Activated CD8-positive, alpha-beta memory T cell treated with anti-CD3 and anti-CD28 coated beads, Interleukin-2, amount 50 U/mL, for 48 hours (primary cell): ENCODE data around the gene BCL11A.

ENCODE experiments used
- DNase-seq: peaks from one replicate; pipeline ENCODE4 v3.0.0-alpha.2; 2020

Gene BCL11A

DNA sequence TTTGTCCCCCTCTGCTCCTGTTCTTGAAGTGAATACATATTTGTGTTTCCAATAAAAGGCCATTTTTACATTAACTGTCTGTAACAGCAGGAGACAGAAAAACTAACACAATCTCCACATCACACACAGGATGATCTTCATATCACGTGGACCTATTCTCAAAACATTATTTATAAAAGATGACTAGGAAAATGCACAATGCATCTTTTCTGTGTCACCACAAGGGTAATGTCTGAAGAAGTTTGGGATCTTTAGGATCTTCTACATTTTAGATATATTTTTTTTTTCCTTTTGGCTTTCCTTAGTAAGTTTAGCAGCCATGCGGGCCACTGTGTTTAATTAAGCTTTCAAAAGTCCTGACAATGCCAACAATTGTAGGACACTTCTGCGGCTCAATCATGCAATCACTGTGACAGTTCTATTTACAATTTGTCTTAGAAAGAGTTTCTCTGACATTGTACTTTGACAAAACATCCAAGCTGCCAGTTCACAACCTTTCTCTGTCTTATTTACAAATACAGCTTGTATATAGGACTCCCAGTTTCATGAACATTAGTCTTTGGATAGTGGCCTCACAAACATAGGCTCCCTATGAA is 12.3 kb downstream of the BCL11A start:
- no peak for DNase-seq

DNA sequence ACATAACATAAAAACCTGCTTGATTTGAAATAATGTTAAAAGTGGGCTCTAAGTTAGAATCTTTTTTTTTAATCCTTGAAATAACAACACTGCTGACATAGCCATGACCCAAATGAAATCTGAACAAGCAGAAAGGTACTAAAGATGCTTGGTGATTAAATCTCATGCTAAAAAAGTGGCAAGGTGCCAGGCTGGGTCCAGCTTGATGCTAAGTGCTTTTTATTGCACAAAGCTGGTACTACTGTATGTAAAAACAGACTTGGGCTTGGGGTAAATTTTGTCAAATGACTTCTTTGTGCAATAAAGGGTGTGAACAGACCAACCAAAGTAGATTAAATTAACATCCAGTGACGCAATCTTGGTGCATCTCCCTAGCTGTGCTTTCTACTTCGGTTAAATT is 13.4 kb downstream of the BCL11A start:
- no peak for DNase-seq

DNA sequence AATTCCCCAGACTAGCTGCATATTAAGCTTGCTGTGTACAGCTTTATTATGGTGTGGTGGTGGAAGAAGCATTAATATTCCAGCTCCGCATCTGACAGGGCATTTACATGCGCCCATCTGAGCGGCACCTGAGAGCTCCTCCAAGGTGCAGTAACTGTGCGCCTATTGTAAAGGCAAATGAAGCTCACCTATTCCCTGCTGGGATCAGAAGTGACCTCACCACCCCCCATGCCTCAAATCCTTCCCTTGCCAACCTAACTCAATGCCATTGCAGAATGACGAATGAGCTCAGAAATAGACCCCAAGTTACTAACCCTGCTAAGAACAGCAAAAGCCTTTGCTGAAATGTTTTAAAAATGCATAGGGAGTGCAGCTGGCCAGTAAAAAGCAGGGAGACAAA is 14.3 kb downstream of the BCL11A start:
- no peak for DNase-seq

DNA sequence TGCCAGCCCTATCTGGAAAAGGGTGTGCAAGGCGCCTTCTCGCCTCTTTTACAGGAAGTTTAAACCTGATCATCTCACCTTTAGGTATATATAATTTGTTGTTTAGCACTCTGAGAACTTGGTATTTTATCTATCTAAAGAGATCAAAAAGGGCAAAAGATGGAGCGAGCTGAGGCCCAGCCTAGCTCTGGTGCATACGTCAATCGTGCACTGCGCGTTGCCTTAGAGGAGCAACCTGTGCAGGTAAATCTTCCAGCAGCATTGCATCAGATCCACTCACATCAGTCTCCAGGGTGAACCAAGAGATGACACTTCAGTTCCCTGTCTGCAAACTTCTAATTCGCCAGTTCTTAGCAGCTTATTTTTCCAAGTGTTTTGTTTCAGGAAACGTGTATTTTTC is 15.4 kb downstream of the BCL11A start:
- no peak for DNase-seq

DNA sequence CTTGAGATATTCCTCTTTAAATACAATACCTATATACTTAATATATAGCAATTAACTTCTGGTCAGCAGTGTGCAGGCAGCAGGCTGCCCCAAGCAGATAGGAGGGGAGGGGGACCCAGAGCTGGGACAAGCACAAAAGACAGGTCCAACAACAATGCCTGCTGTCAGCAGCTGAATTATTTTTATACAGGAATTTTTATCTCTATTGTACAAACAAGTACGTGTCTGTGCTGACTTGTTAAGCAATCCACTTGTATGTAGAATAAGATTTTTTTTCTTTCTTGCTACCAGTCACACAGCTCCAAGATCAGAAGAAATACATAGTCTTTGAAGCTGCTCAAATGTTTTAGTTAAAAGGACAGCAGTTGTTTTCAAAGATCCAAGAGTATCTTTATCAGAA is 16.7 kb downstream of the BCL11A start:
- DNase-seq = no peak

GRCh38 chr2:60535685-60536312 is 17.7 kb downstream of the BCL11A start:
- no peak for DNase-seq

GRCh38 chr2:60534892-60535684 is 18.4 kb downstream of the BCL11A start:
- DNase-seq = no peak

GRCh38 chr2:60534052-60534685 is 19.3 kb downstream of the BCL11A start:
- DNase-seq = no peak

DNA sequence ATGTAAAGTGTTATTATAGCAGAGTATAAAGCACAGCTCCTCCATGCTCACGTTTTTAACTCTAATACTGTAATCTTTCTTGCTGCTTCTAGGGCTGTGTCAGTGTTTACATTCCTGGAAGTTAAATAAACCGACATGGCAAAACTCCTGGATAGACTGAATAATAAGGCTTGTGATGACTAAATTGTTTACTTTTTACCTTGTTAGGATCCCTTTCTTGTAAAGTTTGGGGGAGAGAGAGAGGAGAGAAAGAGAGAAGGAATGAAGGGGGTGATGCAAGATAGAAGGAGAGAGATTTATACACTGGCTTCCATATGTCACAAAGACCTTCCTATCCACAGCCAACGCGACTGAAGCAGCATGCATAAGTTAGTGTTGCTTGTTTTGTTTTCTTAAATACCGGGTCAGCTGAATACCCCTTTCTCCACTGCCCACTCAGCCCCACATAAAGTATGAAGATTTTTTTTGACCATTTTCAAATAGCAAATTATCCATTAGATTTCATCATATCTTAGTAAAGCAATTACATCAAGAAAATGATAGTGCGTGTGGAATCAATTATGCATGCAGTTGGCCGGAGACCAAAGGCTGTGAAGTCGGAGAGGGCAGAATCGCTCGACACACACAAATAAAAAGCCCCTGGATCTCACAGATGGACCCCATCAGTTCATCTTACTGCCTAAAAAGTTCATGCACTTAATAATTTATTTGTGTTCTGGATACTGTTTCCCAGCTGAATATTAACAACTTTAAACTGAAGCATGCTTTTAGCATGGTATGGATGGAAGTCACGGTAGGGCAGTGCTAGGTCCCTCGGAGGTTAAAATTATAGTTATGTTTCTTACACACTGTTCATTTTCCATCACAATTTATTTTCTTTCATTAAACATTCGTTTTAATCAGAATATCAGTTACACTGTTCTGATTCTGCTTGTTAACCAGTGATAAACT is 20.1 kb downstream of the BCL11A start:
- no peak for DNase-seq

DNA sequence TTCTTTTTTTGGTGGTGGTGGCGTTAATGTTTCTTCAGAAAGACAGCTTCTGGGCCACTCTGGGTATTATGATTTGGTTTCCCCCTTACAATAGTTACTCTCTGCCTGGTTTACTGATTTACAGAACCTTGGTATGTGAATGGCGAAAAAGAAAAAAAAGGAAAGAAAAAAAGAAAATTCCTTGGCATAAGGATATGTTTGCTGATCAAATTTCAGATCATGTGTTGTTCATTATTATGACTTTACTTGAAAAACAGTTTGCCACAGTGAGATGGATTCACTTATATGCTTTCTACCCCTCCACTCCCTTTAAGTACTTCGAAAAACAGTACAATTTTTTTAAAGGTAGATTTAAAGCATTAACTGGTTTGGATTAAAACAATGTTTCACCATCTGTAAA is 21.0 kb downstream of the BCL11A start:
- no peak for DNase-seq

GRCh38 chr2:60531701-60532133 is 21.7 kb downstream of the BCL11A start:
- DNase-seq = no peak

DNA sequence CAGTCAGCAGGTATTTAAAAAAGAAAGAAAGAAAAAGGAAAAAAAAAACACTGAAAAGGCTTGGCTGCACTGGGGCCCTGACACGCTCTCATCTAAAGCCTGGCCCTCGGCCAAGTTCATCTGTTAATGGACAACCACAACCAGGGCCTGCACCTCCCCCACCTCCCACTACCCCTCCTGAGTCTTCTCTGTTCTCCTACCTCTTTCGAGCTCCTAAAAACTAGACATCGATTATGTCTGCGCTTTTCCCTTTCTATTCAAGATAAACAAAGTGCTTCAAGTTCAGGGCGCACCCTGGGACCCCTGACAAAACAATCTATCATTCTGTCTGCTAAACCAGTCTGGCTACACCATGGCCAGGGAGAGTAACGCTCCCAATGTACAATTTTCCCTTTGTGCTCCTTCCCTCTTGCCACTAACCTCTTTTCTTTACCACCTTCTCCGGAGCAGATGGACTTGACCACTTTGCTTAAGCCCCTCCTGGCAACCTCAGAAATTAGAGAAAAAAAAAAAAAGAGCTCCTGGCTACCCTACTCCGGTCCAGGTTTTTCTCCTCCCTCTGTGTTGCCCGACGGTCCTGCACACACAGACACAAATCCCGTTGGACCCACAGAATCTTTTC is 22.7 kb downstream of the BCL11A start:
- no peak for DNase-seq

DNA sequence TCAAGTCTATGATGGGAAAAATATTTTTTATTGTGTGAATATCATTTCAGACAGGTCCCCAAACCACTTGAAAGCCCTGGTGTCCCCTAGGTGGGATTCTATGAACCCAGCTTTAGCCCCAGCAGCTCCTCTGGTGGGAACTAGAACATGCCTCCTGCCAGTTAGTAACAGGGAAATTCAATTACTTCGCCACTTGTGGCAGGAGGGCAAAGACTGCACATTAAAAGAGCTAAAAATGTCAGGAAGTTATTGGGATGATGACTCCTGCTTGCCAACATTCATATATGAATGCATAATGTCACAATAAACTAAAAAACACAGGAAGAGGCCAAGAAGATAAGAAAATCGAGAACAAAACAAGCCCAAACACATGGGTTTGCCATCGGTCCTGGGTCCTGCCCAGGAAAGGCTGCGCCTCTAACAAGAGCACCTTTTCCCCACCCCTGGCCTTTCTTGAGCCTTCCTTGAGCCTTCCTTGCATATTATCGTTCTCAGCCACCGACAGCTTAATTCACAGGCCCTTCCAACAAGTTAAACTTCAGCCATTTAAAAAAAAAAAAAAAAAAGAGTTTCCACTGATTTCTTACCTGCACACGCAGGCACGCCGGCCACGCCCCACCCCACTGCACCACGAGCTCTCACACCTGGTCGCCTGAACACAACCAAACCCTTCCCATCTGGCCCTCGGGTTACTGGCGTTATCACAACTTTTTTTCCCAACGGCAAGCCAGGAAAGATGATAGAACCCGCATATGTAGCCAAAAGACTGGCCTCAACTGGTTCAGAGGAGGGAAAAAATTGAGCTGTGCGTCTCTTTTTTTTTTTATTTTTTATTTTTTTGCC is 23.4 kb downstream of the BCL11A start:
- no peak for DNase-seq

- no peak for DNase-seq
Measured at GRCh38 chr2:60529136-60529784, 24.2 kb downstream of the BCL11A start.

DNA sequence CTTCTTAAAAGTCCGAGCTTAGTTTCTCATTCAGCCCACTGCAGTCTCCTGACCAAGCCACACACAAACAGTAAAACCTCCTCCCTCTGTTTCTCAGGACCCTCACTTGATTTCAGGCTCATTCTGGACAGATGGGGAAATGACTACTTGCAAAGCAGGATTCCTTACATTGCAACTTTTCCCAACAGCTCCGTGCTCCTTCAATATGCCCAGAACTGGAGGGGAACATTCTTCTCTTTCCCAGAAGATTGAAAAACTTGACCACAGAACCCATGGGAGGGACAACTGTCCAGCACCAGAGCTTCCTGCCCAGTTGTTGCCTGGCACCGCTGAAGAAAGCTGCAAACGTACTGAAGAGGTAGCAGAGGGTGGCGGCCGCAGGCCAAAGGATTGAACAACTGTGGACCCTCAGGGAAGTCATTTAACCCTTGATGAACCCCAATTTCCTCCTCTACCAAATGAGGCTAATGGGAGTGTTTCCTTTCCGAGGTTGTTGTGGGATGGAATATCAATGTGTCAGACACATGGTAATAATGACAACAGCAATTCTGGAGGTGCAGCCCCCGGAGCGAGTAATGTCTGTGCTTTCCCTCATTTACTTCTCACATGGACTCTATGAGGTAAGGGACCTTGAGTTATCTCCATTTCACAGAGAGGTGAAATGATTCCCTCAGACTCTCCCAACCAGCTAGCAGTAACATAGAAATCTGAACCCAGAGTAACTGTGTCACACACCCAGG is 25.0 kb downstream of the BCL11A start:
- DNase-seq = no peak

- no peak for DNase-seq
Measured at GRCh38 chr2:60527762-60528161, 25.7 kb downstream of the BCL11A start.

DNA sequence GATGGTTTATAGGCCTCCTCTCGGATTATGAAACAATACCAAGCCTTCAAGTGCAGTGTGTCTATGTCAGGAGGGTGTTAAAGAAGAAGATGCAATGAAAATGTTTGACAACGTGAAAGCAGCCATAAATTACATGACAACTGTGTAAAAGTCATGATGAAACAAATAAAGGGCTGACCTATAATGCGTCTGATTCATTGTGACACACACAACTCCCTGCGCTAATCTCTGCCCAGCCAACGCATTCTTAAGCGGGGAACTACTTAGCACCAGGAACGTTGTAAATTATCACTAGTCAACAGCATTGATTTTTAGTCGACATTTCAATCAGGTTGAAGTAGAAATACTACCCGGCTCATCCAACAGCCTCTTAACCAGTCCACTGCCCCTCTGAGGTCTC is 26.8 kb downstream of the BCL11A start:
- DNase-seq = no peak

GRCh38 chr2:60525899-60526298 is 27.6 kb downstream of the BCL11A start:
- no peak for DNase-seq

- DNase-seq = no peak
Measured at GRCh38 chr2:60524874-60525273, 28.6 kb downstream of the BCL11A start.

DNA sequence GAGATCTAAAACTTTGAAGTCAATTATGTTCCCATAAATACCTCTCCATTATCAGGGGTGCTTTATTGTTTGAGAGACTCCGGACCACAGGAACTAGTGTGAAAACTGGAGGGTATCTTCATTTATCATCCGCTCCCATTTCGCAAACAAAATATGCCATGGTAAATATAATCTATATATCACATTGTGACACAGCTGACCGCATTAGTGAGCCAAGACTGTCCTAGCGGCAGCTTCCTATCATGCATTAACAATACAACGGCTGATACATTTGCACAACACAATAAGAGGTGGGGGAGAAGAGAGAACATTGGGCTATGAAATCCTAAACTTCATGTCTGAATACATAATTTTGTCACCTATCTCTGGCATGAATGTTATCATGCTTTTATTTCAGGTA is 29.5 kb downstream of the BCL11A start:
- DNase-seq = no peak
